Measurements from ENCODE around the gene ASMTL.

The ASMTL gene

GRCh38 chrX:1472975-1473374, 20.3 kb upstream of the ASMTL start:
- no peak for DNase-seq (ENCODE audit: low read depth)
- no peak overlapping the region for H3K4me3 ChIP-seq (ENCODE audit: low read depth, low read length)
- TF ChIP-seq CTCF (IDR thresholded peaks at IDR 0.05; ENCODE audit: insufficient read depth, low read depth, low read length, missing control alignments), result no peak

- peak overlapping the region; percentile 3; the same call in 1 of the 2 replicates for H3K4me3 ChIP-seq (ENCODE audit: low read depth, low read length)
- peak; percentile 78 for DNase-seq (ENCODE audit: low read depth)
- TF ChIP-seq CTCF (IDR thresholded peaks at IDR 0.05; ENCODE audit: insufficient read depth, low read depth, low read length, missing control alignments), result no peak
Measured at GRCh38 chrX:1468250-1468772, 15.6 kb upstream of the ASMTL start.

GRCh38 chrX:1466971-1467561, 14.4 kb upstream of the ASMTL start:
- peak; percentile 86 for DNase-seq (ENCODE audit: low read depth)
- H3K4me3 ChIP-seq (ENCODE audit: low read depth, low read length), result no peak overlapping the region
- TF ChIP-seq CTCF (IDR thresholded peaks at IDR 0.05; ENCODE audit: insufficient read depth, low read depth, low read length, missing control alignments), result no peak

- no peak overlapping the region for H3K4me3 ChIP-seq (ENCODE audit: low read depth, low read length)
- TF ChIP-seq CTCF (IDR thresholded peaks at IDR 0.05; ENCODE audit: insufficient read depth, low read depth, low read length, missing control alignments), result no peak
- no peak for DNase-seq (ENCODE audit: low read depth)
Measured at GRCh38 chrX:1466232-1466661, 13.5 kb upstream of the ASMTL start.

- TF ChIP-seq CTCF (IDR thresholded peaks at IDR 0.05; ENCODE audit: insufficient read depth, low read depth, low read length, missing control alignments), result no peak
- DNase-seq (ENCODE audit: low read depth), result no peak
- H3K4me3 ChIP-seq (ENCODE audit: low read depth, low read length), result no peak overlapping the region
Measured at GRCh38 chrX:1465286-1466231, 12.8 kb upstream of the ASMTL start.

GRCh38 chrX:1464971-1465285, 12.2 kb upstream of the ASMTL start:
- DNase-seq (ENCODE audit: low read depth), result no peak
- no peak for TF ChIP-seq CTCF (IDR thresholded peaks at IDR 0.05; ENCODE audit: insufficient read depth, low read depth, low read length, missing control alignments)
- no peak overlapping the region for H3K4me3 ChIP-seq (ENCODE audit: low read depth, low read length)
